Lung (tissue), 12 donors: ENCODE measurements around the gene VPS13D. TPM values are rescaled to one million over a fixed set of nuclear protein-coding genes. Genes with fewer than 3 reads are reported as not detected.
A peak's percentile ranks its signal among the peaks of the same experiment; 100 is the strongest.

ENCODE experiments used
- ATAC-seq: fragments of 200-7000 bp; cut with Tn5 transposase; one replicate; pipeline ENCODE4 v1.9.1; 2020; ENCODE audit warnings: moderate number of reproducible peaks; ENCODE audit not compliant: insufficient read depth, low FRiP score
- DNase-seq, 3 donors: peaks; one replicate each; pipeline ENCODE4 v3.0.0-alpha.2; 2013 to 2017
- H3K27ac ChIP-seq, 2 donors: one replicate each; pipeline ENCODE4 v1.5.1; 2013; ENCODE audit warnings: mild to moderate bottlenecking in 2 of 2, moderate library complexity in 2 of 2, control low read depth in 1 of 2, inconsistent platforms in 1 of 2, low read depth in 1 of 2, low read length in 1 of 2
- H3K27me3 ChIP-seq, 3 donors: one replicate each; pipeline ENCODE4 v1.5.1; 2013; ENCODE audit warnings: low read length in 2 of 3; ENCODE audit not compliant: control insufficient read depth in 3 of 3, insufficient read depth in 3 of 3
- H3K36me3 ChIP-seq, 4 donors: one replicate each; pipeline ENCODE4 v1.5.1; 2013; ENCODE audit warnings: low read length in 4 of 4, mild to moderate bottlenecking in 1 of 4, moderate library complexity in 1 of 4; ENCODE audit not compliant: control insufficient read depth in 4 of 4, insufficient read depth in 4 of 4
- H3K4me1 ChIP-seq, 5 donors: one replicate each; pipeline ENCODE4 v1.5.1; 2013; ENCODE audit warnings: low read length in 5 of 5, mild to moderate bottlenecking in 2 of 5, moderate library complexity in 1 of 5; ENCODE audit not compliant: control insufficient read depth in 5 of 5, insufficient read depth in 5 of 5
- H3K4me3 ChIP-seq: one replicate; pipeline ENCODE4 v1.5.1; 2013; ENCODE audit warnings: mild to moderate bottlenecking, control low read depth, moderate library complexity
- H3K9ac ChIP-seq, 2 donors: one replicate each; pipeline ENCODE4 v1.5.1; 2013; ENCODE audit warnings: low read length in 2 of 2, control low read depth in 1 of 2; ENCODE audit not compliant: insufficient read depth in 1 of 2
- H3K9me3 ChIP-seq, 4 donors: one replicate each; pipeline ENCODE4 v1.5.1; 2013; ENCODE audit warnings: low read length in 3 of 4, mild to moderate bottlenecking in 1 of 4, moderate library complexity in 1 of 4; ENCODE audit not compliant: control insufficient read depth in 4 of 4, insufficient read depth in 3 of 4
- CTCF ChIP-seq: IDR thresholded peaks from 2 replicates; pipeline ENCODE4 v1.5.1; 2012; ENCODE audit warnings: mild to moderate bottlenecking; ENCODE audit errors: control extremely low read depth, extremely low read depth
- WGBS, 2 donors: extraction: QIAGEN DNeasy Blood & Tissue Kit; methylation state at CpG; one replicate each; pipeline ENCODE4 v1.1.7; 2013; 5-methylcytosine and 5-hydroxymethylcytosine counted together
- polyA plus RNA-seq, 2 donors: library from polyadenylated mRNA; stranded (reverse); fragments of 200-250 nt; gene quantifications; one replicate each; pipeline ENCODE4 v1.2.1, GENCODE V29; 2013
- total RNA-seq, 2 donors: library from RNA; depleted of rRNA in 1 of 2; stranded (reverse); fragments of >200 nt in 1 of 2; gene quantifications; one replicate each; pipeline ENCODE4 v1.2.1, GENCODE V29; 2014 to 2021
- donor health status: control.
- donor health status: control.
- donor health status: Bipolar disorder and iron deficiency.
- donor health status: healthy.
- donor health status: DM: yes; HTN: yes; CAD: no.

The VPS13D gene
- total and polyA plus RNA-seq, 4 donors, result 18.4 to 76.0 (median 37.5) TPM

GRCh38 chr1:12415038-12415466 lies 185.2 kb downstream of the VPS13D start:
- peaks cover 0 to 3% (median 0%) of the 10 kb centered on the region in 5 donors for H3K4me1 ChIP-seq
- peaks cover 14 to 34% (median 19%) of the 10 kb centered on the region in 4 donors for H3K36me3 ChIP-seq
- 68 to 80% methylated on average over 5 of the region's 5 CpGs for WGBS, 2 donors
- no peak overlapping the region for H3K27ac ChIP-seq
- no peak for DNase-seq
- no peak for TF ChIP-seq CTCF
- ATAC-seq, result no peak
- peaks cover 0 to 2% (median under 1%) of the 10 kb centered on the region in 4 donors for H3K9me3 ChIP-seq
- H3K9ac ChIP-seq, result no peak overlapping the region
- H3K27me3 ChIP-seq, result no peaks in the 10 kb centered on the region
- H3K4me3 ChIP-seq, result no peak overlapping the region

- TF ChIP-seq CTCF, result no peak
- ATAC-seq (no peak), DNase-seq (no peak)
- no peaks in the 10 kb centered on the region for H3K27me3 ChIP-seq
- 93 to 95% methylated on average over 1 of the region's 1 CpG for WGBS, 2 donors
- no peak overlapping the region for H3K9ac ChIP-seq
- peaks cover 0 to 3% (median 0%) of the 10 kb centered on the region in 5 donors for H3K4me1 ChIP-seq
- peaks cover 0 to 2% (median 0%) of the 10 kb centered on the region in 4 donors for H3K9me3 ChIP-seq
- peaks cover 11 to 34% (median 18%) of the 10 kb centered on the region in 4 donors for H3K36me3 ChIP-seq
- no peak overlapping the region for H3K27ac ChIP-seq
- no peak overlapping the region for H3K4me3 ChIP-seq
These were observed 186.3 kb downstream of the VPS13D start for GRCh38 chr1:12416101-12416500.

DNA sequence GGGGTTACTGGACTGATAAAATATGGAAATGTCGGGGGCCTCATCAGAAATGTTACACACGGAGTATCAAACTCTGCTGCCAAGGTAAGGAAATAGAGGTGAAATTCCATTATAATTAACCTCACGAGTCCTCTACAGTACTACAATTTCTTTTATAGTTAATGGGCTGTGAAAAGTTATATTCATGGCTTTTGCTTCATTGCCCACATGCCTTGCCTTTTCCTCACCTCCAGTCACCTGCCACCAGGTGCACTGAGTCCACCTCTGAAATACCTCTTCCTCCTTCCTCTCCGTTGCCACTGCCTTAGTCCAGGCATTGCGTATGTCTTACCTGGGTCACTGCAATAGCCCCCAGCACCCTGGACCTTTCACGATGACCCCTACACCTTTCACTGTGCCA lies 186.9 kb downstream of the VPS13D start:
- 93 to 96% methylated on average over 6 of the region's 6 CpGs for WGBS, 2 donors
- no peak for ATAC-seq
- Histone ChIP-seq H3K27me3 (no peaks in the 10 kb centered on the region), H3K9ac (no peak overlapping the region), H3K4me3 (no peak overlapping the region), H3K9me3 (no peaks in the 10 kb centered on the region), H3K4me1 (peaks cover 0 to 3% (median 0%) of the 10 kb centered on the region in 5 donors), H3K36me3 (peaks cover 8 to 30% (median 15%) of the 10 kb centered on the region in 4 donors), H3K27ac (peak overlapping the region in 1 of 2 donors; percentile 31)
- no peak for TF ChIP-seq CTCF
- DNase-seq, result no peak

DNA sequence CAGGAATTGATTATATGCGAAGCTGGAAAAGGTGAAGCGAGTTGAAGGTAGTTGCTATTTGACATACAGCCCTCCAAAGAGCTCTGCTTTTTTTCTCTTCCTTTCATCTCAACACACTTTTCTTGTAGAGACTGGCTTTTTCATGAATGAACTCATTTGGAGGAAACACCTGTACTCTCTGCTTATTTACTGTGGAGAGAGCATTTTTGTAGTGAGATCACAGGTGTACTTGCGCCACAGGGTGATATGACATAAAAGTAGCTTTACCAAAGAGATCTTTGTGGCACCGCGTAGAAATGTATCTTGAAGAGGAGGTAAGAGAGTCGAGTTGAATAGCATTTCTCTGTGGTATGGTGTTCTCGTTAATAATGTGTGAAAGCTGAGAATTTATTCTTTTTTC lies 187.6 kb downstream of the VPS13D start:
- no peak for ATAC-seq
- no peak overlapping the region for H3K4me3 ChIP-seq
- no peak overlapping the region for H3K27ac ChIP-seq
- no peaks in the 10 kb centered on the region for H3K9me3 ChIP-seq
- no peak for DNase-seq
- H3K27me3 ChIP-seq, result no peaks in the 10 kb centered on the region
- 91 to 92% methylated on average over 7 of the region's 7 CpGs for WGBS, 2 donors
- H3K4me1 ChIP-seq, result peaks cover 0 to 3% (median 0%) of the 10 kb centered on the region in 5 donors
- no peak for TF ChIP-seq CTCF
- H3K9ac ChIP-seq, result no peak overlapping the region
- H3K36me3 ChIP-seq, result peaks cover 6 to 25% (median 15%) of the 10 kb centered on the region in 4 donors
